Measurements from ENCODE around the gene SPRR5. TPM values are rescaled to one million over a fixed set of nuclear protein-coding genes. Genes with fewer than 3 reads are reported as not detected.

The SPRR5 gene
- total RNA-seq, 1 donor from 2014 or later: not detected

DNA sequence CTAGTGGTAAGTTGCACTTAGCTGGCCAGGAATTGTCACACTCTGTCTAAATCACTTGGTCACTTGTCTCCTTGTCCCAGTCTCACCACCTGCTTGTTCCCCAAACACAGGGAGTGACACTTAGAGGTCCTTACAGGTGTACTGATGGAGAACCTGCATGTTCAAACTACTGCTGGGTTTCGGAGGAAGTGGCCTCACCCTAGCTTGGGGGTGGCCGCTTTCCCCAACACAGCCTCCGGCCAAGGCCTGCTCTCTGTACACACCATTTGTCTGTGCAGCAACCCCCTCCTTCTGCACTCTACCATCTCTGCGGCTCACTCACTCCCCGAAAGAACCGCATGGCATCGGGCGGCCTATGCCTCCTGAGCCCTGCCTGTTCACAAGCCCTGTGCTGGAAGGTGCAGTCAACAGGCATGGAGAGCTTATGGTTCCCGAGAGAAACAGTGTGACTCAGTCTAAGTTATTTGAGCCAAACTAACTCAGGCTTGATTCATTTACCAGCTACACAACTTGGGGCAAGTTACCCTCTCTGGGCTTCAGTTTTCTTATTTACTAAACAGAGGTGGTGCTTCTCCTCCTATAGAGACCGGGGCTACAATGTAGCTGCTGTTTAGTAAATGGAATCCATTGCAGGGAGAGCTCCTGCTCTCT lies 12.9 kb downstream of the SPRR5 start:
- DNase-seq (ENCODE audit: low spot score in 2 of 2, unreplicated experiment in 2 of 2): no peak
- H3K4me3 Mint-ChIP-seq: no peak overlapping the region
- TF ChIP-seq, protein P1, sequence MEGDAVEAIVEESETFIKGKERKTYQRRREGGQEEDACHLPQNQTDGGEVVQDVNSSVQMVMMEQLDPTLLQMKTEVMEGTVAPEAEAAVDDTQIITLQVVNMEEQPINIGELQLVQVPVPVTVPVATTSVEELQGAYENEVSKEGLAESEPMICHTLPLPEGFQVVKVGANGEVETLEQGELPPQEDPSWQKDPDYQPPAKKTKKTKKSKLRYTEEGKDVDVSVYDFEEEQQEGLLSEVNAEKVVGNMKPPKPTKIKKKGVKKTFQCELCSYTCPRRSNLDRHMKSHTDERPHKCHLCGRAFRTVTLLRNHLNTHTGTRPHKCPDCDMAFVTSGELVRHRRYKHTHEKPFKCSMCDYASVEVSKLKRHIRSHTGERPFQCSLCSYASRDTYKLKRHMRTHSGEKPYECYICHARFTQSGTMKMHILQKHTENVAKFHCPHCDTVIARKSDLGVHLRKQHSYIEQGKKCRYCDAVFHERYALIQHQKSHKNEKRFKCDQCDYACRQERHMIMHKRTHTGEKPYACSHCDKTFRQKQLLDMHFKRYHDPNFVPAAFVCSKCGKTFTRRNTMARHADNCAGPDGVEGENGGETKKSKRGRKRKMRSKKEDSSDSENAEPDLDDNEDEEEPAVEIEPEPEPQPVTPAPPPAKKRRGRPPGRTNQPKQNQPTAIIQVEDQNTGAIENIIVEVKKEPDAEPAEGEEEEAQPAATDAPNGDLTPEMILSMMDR (IDR thresholded peaks at IDR 0.05; ENCODE audit: unreplicated experiment): no peak
- H3K27me3 Mint-ChIP-seq (ENCODE audit: low read depth): no peaks in the 10 kb centered on the region
- H3K9me3 Mint-ChIP-seq: peaks cover 11% of the 10 kb centered on the region
- no peaks in the 10 kb centered on the region for H3K4me1 Mint-ChIP-seq
- no peaks in the 10 kb centered on the region for H3K36me3 Mint-ChIP-seq
- no peak overlapping the region for H3K27ac Mint-ChIP-seq

DNA sequence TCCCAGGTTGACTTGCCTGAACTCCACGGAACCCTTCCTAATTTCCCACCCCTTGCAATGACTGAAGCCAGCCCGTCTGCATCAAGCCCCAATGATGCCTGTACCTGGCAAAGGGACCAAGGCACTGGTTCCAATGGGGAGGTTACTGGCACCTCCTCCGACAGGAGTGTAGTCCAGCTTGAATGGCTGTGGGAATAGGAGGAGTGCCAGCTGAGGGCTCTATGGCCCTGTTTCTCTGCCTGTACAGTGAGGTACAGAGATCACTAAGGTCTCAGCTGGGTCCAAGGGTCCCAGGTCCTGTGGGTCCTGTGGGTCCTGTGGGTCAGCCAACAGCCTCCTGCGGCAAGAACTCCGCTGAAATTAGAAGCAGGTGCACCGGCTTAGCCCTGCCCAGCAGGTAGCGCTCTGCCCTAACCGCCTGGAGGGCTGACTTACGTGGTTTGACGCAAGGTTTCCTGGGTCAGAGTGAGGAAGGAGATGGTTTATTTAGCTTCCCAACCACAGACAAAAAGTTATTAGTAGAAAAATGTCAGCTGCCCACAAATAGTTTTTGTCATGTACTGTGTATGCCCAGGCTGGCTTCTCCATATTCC lies 13.5 kb downstream of the SPRR5 start:
- no peak for DNase-seq (ENCODE audit: low spot score in 2 of 2, unreplicated experiment in 2 of 2)
- H3K4me1 Mint-ChIP-seq: no peaks in the 10 kb centered on the region
- no peak overlapping the region for H3K27ac Mint-ChIP-seq
- peaks cover 2% of the 10 kb centered on the region for H3K27me3 Mint-ChIP-seq (ENCODE audit: low read depth)
- TF ChIP-seq, protein P1 (IDR thresholded peaks at IDR 0.05; ENCODE audit: unreplicated experiment): no peak
- H3K4me3 Mint-ChIP-seq: no peak overlapping the region
- H3K9me3 Mint-ChIP-seq: peaks cover 11% of the 10 kb centered on the region
- H3K36me3 Mint-ChIP-seq: no peaks in the 10 kb centered on the region

DNA sequence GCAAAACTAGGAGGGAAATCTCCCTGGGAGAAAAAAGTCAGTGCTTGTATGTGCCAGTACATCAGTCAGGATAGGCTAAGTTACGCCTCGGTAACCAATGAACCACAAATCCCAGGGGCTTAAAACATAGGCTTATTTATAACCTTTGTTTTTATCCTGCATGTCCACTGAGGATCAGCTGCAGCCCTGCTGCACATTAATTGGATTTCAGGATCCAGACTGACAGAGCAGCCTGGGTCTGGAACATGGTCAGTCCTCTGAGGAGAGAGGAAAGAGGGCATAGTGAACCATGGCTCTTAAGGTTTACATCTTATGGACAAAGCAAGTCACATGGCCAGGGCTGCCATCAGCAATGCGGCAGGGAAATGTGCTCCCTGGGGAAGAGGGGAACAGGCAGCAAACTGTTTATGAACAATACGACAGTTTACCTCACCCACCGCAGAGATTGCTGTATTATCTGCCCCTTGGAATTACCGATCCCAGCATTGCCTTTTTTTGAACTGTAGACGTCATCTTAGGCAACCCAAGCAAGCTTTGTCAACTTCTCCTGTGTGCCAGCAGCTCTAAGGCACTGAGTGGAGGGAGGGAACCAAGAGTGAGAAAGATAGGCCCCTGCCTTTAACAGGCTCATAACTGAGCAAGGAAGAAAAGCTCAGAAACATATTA lies 14.4 kb downstream of the SPRR5 start:
- Mint-ChIP-seq H3K27ac (no peak overlapping the region), H3K36me3 (no peaks in the 10 kb centered on the region), H3K4me3 (no peak overlapping the region), H3K4me1 (no peaks in the 10 kb centered on the region), H3K27me3 (ENCODE audit: low read depth) (peaks cover 2% of the 10 kb centered on the region), H3K9me3 (peaks cover 11% of the 10 kb centered on the region)
- DNase-seq (ENCODE audit: low spot score in 2 of 2, unreplicated experiment in 2 of 2): no peak
- TF ChIP-seq, protein P1 (IDR thresholded peaks at IDR 0.05; ENCODE audit: unreplicated experiment): no peak

DNA sequence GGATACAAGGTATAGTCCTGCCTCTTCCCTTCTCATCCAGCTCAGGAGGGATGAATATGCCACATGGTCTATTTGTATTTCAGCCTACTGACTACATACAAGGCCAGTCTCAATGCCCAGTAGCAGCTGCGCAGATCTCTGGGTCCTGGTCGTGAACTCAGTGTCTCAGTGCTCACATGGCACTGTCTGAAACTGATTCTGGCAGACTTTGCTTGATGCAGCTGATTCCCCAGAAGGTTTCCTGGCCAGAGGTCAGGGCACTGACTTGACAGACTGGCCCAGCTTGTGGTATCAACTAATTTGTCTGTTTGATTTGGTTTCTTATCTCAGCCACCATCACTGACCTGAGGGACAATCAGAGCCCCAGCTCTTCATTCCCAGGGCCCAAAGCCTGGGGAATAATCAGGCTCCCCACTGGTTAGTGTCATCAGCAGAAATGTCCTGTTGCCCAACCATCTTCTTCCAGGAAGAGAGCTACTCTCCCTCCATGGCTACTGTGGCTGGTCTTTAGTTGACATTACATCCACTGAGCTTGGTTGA lies 15.9 kb downstream of the SPRR5 start:
- no peak for DNase-seq (ENCODE audit: low spot score in 2 of 2, unreplicated experiment in 2 of 2)
- peaks cover 3% of the 10 kb centered on the region for H3K9me3 Mint-ChIP-seq
- H3K4me1 Mint-ChIP-seq: no peaks in the 10 kb centered on the region
- no peak overlapping the region for H3K4me3 Mint-ChIP-seq
- H3K27ac Mint-ChIP-seq: no peak overlapping the region
- TF ChIP-seq, protein P1 (IDR thresholded peaks at IDR 0.05; ENCODE audit: unreplicated experiment): no peak
- H3K27me3 Mint-ChIP-seq (ENCODE audit: low read depth): peaks cover 7% of the 10 kb centered on the region
- no peaks in the 10 kb centered on the region for H3K36me3 Mint-ChIP-seq

DNA sequence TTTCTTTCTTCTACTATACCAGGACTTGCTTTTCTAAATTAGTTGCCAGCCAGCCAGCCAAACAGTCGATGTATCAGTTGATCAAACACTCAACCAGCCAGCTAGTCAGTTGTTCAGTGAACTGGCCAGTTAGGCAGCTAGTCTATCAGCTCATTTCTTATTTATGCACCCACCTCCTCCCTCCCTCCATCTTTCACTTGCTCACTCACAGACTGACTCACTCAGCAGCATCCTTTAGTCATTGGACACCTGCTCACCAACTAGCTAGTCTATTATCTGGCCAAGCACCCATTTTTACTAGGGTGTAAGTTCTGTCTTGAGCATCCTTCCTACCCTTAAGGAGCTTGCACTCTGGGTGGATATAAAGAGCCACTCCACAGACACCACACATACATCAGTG lies 17.5 kb downstream of the SPRR5 start:
- no peak for DNase-seq (ENCODE audit: low spot score in 2 of 2, unreplicated experiment in 2 of 2)

More for the DNA sequence above, 17.5 kb downstream of the SPRR5 start:
- no peaks in the 10 kb centered on the region for H3K9me3 Mint-ChIP-seq
- TF ChIP-seq, protein P1 (IDR thresholded peaks at IDR 0.05; ENCODE audit: unreplicated experiment): no peak
- no peaks in the 10 kb centered on the region for H3K4me1 Mint-ChIP-seq
- H3K27me3 Mint-ChIP-seq (ENCODE audit: low read depth): peaks cover 8% of the 10 kb centered on the region
- no peak overlapping the region for H3K4me3 Mint-ChIP-seq
- no peaks in the 10 kb centered on the region for H3K36me3 Mint-ChIP-seq
- no peak overlapping the region for H3K27ac Mint-ChIP-seq
